SU-DHL-6 (cell line): Measurements from ENCODE around the gene TBRG1.

ENCODE experiments used
- H2AFZ ChIP-seq: fragments of 200-600 bp; sonication (generic); 2 replicates; pipeline ENCODE4 v1.6.1; 2014; ENCODE audit warnings: low read depth, mild to moderate bottlenecking, moderate library complexity, mixed read lengths, antibody characterized with exemption, low read length; ENCODE audit not compliant: severe bottlenecking
- H3F3A ChIP-seq: fragments of 200-600 bp; shearing (Covaris generic); 2 replicates; pipeline ENCODE4 v1.6.0; 2016; ENCODE audit warnings: antibody characterized with exemption, mild to moderate bottlenecking; ENCODE audit not compliant: insufficient read depth
- H3K27ac ChIP-seq: fragments of 200-600 bp; sonication (generic); 2 replicates; pipeline ENCODE4 v1.5.1; 2016; ENCODE audit warnings: low read depth, mild to moderate bottlenecking, low read length, moderate library complexity, mixed read lengths
- H3K27me3 ChIP-seq: fragments of 200-600 bp; sonication (generic), shearing (Covaris generic); 2 replicates; pipeline ENCODE4 v1.6.0; 2014; ENCODE audit warnings: mild to moderate bottlenecking, low read length
- H3K36me3 ChIP-seq: fragments of 200-600 bp; sonication (generic); 2 replicates; pipeline ENCODE4 v1.6.1; 2014; ENCODE audit warnings: mild to moderate bottlenecking, low read length, mixed read lengths
- H3K4me2 ChIP-seq: fragments of 300-600, 200-600 bp; shearing (Covaris generic), sonication (generic); 2 replicates; pipeline ENCODE4 v1.6.0; 2014; ENCODE audit warnings: low read length, low read depth, mild to moderate bottlenecking; ENCODE audit not compliant: poor library complexity, severe bottlenecking
- H3K4me3 ChIP-seq: fragments of 200-600 bp; sonication (generic); 2 replicates; pipeline ENCODE4 v1.5.1; 2014; ENCODE audit warnings: antibody characterized with exemption, low read length, mild to moderate bottlenecking, mixed read lengths; ENCODE audit not compliant: insufficient read depth, poor library complexity, severe bottlenecking
- H3K79me2 ChIP-seq: fragments of 200-600 bp; sonication (generic); 2 replicates; pipeline ENCODE4 v1.6.1; 2014; ENCODE audit warnings: mild to moderate bottlenecking, low read length, moderate library complexity; ENCODE audit not compliant: insufficient read depth
- H3K9ac ChIP-seq: fragments of 200-600 bp; sonication (generic); 2 replicates; pipeline ENCODE4 v1.7.0; 2014; ENCODE audit warnings: mild to moderate bottlenecking, low read length
- H3K9me2 ChIP-seq: fragments of 200-600 bp; sonication (generic); replicated peaks from 2 replicates; pipeline ENCODE4 v1.6.1; 2014; ENCODE audit warnings: low read length; ENCODE audit not compliant: insufficient read depth
- H3K9me3 ChIP-seq: fragments of 200-600 bp; sonication (generic); 2 replicates; pipeline ENCODE4 v1.6.1; 2014; ENCODE audit warnings: low read length, mixed read lengths; ENCODE audit not compliant: insufficient read depth
- H4K20me1 ChIP-seq: fragments of 200-600 bp; sonication (generic); 2 replicates; pipeline ENCODE4 v1.6.1; 2014; ENCODE audit warnings: low read depth, mild to moderate bottlenecking, antibody characterized with exemption, low read length, moderate library complexity, mixed read lengths
- CTCF ChIP-seq: fragments of 200-600 bp; sonication (generic); IDR thresholded peaks from one replicate; pipeline ENCODE4 v1.5.1; 2017; ENCODE audit warnings: antibody characterized with exemption, mild to moderate bottlenecking, low read length, moderate library complexity; ENCODE audit not compliant: insufficient read depth, poor library complexity, severe bottlenecking
- EZH2phosphoT487 ChIP-seq: fragments of 200-600 bp; sonication (generic), shearing (Covaris generic); conservative IDR thresholded peaks from 2 replicates; pipeline ENCODE4 v1.6.1; 2018; ENCODE audit warnings: mild to moderate bottlenecking, antibody characterized with exemption, low read length, moderate library complexity, mixed read lengths

Gene TBRG1

GRCh38 chr11:124681421-124681820 is 58.8 kb downstream of the TBRG1 start:
- no peaks in the 10 kb centered on the region for H3K27me3 ChIP-seq

DNA sequence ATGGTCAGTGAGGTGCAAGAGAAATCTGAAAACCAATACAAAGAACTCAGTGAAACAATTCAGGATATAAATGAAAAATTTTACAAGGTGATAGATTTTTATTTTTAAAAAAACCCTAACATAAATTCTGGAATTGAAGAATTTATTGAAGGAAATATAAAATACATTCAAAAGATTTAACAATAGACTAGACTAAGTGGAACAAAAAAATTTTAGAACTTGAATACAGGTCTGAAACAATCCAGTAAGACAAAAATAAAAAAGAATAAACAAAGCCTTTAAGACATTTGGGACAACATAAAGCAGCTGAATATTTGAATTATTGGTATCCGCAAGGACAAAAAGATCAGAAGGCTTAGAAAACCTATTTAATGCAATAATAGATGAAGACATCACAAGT is 59.8 kb downstream of the TBRG1 start:
- H3K79me2 ChIP-seq: no peaks in the 10 kb centered on the region
- no peaks in the 10 kb centered on the region for H3K36me3 ChIP-seq
- no peaks in the 10 kb centered on the region for H3K9me3 ChIP-seq
- no peak overlapping the region for H3K9ac ChIP-seq
- H3K27ac ChIP-seq: no peak overlapping the region
- no peak overlapping the region for H3K4me2 ChIP-seq
- H3K9me2 ChIP-seq: no peaks in the 10 kb centered on the region
- H4K20me1 ChIP-seq: no peaks in the 10 kb centered on the region
- no peaks in the 10 kb centered on the region for H3K27me3 ChIP-seq
- H2AFZ ChIP-seq: no peak overlapping the region
- no peak overlapping the region for H3K4me3 ChIP-seq
- no peak for TF ChIP-seq CTCF
- no peaks in the 10 kb centered on the region; the same call in 1 of the 2 replicates for H3F3A ChIP-seq

More at GRCh38 chr11:124681421-124681820, 58.8 kb downstream of the TBRG1 start:
- H3K9me2 ChIP-seq: no peaks in the 10 kb centered on the region
- H4K20me1 ChIP-seq: no peaks in the 10 kb centered on the region
- no peak overlapping the region for H3K27ac ChIP-seq
- no peaks in the 10 kb centered on the region for H3K9me3 ChIP-seq
- TF ChIP-seq EZH2phosphoT487 (no peak), CTCF (no peak)
- H3K4me2 ChIP-seq: no peak overlapping the region
- H3K79me2 ChIP-seq: no peaks in the 10 kb centered on the region
- H2AFZ ChIP-seq: no peak overlapping the region
- no peak overlapping the region for H3K9ac ChIP-seq
- no peak overlapping the region for H3K4me3 ChIP-seq
- no peaks in the 10 kb centered on the region for H3K36me3 ChIP-seq
- H3F3A ChIP-seq: no peaks in the 10 kb centered on the region; the same call in 1 of the 2 replicates
